Activated naive CD4-positive, alpha-beta T cell treated with anti-CD3 and anti-CD28 coated beads for 36 hours (primary cell): Measurements from ENCODE around the gene SIGLEC12. TPM values are rescaled to one million over a fixed set of nuclear protein-coding genes. Genes with fewer than 3 reads are reported as not detected.

Source experiments
- CTCF ChIA-PET: fragments of 350-600 bp; sonication (Branson Sonifier 250); formaldehyde crosslinking; loops from one replicate; lab custom pipeline; 2021; ENCODE audit warnings: antibody characterized with exemption; lab: Charles Lee
- DNase-seq: peaks from one replicate; pipeline ENCODE4 v3.0.0-alpha.2; 2020
- H3K27ac Mint-ChIP-seq: one replicate; pipeline ENCODE4 v1.8.0; 2021; ENCODE audit warnings: mild to moderate bottlenecking, mixed read lengths
- H3K27me3 Mint-ChIP-seq: one replicate; pipeline ENCODE4 v1.8.0; 2021; ENCODE audit warnings: low read depth, mixed read lengths
- H3K36me3 Mint-ChIP-seq: one replicate; pipeline ENCODE4 v1.8.0; 2021; ENCODE audit warnings: low read depth, mixed read lengths
- H3K4me1 Mint-ChIP-seq: one replicate; pipeline ENCODE4 v1.8.0; 2021; ENCODE audit warnings: low read depth, mixed read lengths
- H3K4me3 Mint-ChIP-seq: one replicate; pipeline ENCODE4 v1.8.0; 2021; ENCODE audit warnings: mild to moderate bottlenecking, moderate library complexity, mixed read lengths
- H3K9me3 Mint-ChIP-seq: one replicate; pipeline ENCODE4 v1.8.0; 2021; ENCODE audit warnings: mixed read lengths
- intact Hi-C: fragments of 100-400 bp; cut with micrococcal nuclease; formaldehyde crosslinking; loops from one replicate; pipeline ENCODE4 v1.15.1; 2023
- total RNA-seq, 2 experiments: library from RNA; stranded (reverse); gene quantifications; one replicate each; pipeline ENCODE4 v1.2.3, GENCODE V29; 2021

SIGLEC12 gene
- not detected for total RNA-seq

- H3K27me3 Mint-ChIP-seq, result no peaks in the 10 kb centered on the region
- H3K27ac Mint-ChIP-seq, result no peak within 1 kb of the TSS
- peaks cover 2% of the 10 kb centered on the region for H3K9me3 Mint-ChIP-seq
- no peaks in the 10 kb centered on the region for H3K36me3 Mint-ChIP-seq
- peaks cover 9% of the 10 kb centered on the region for H3K4me1 Mint-ChIP-seq
- CTCF ChIA-PET, result interaction anchor here (3.8 kb wide), 1 partner anchor 13 kb away, joined by 20 read pairs; no protein-coding TSS in a partner anchor
- peak; percentile 35 for DNase-seq
- intact Hi-C loops, result no loop called here
- H3K4me3 Mint-ChIP-seq, result no peak within 1 kb of the TSS
Observed at GRCh38 chr19:51501594-51502263, at the start of gene SIGLEC12. Gene SIGLEC12 (minus strand): TSS chr19:51501800. CDS start chr19:51501733, 67 bp downstream.

GRCh38 chr19:51550848-51551672 is 49.5 kb upstream of the SIGLEC12 start:
- Mint-ChIP-seq H3K4me1 (peaks cover 8% of the 10 kb centered on the region), H3K9me3 (peaks cover 2% of the 10 kb centered on the region), H3K27ac (no peak overlapping the region), H3K36me3 (no peaks in the 10 kb centered on the region), H3K4me3 (no peak overlapping the region), H3K27me3 (peaks cover 58% of the 10 kb centered on the region)
- CTCF ChIA-PET, result interaction anchor here (1.0 kb wide), 1 partner anchor 35 kb away, joined by 3 read pairs; no protein-coding TSS in a partner anchor
- intact Hi-C loops, result no loop called here
- no peak for DNase-seq

- intact Hi-C loops, result no loop called here
- H3K27ac Mint-ChIP-seq, result no peak overlapping the region
- H3K36me3 Mint-ChIP-seq, result no peaks in the 10 kb centered on the region
- H3K9me3 Mint-ChIP-seq, result peaks cover 2% of the 10 kb centered on the region
- peaks cover 57% of the 10 kb centered on the region for H3K27me3 Mint-ChIP-seq
- CTCF ChIA-PET, result interaction anchor here (1.0 to 1.4 kb wide), 2 partner anchors 34 to 77 kb away, joined by 3 read pairs; no protein-coding TSS in a partner anchor
- H3K4me3 Mint-ChIP-seq, result no peak overlapping the region
- H3K4me1 Mint-ChIP-seq, result peaks cover 8% of the 10 kb centered on the region
- no peak for DNase-seq
Observed at GRCh38 chr19:51549533-51550324, 48.1 kb upstream of the SIGLEC12 start.

DNA sequence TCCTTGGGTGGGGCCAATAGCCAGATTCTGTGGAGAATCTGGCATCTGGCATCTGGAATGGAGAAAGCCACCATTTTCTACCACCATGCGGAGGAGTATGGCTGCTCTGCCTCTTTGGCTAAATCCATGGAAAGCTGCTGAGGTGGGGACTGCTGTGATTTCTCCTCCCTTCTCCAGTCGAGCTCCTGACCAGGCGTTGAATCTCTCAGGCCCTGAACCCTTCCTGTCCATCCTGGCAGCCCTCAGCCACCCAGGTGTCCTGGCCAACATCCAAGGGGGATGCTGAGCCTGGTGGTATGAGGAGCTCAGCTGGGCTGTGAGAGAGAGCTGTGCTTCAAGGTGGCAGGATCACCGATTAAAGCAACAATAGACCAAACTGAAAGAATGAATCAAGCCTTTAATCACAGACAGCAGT is 47.3 kb upstream of the SIGLEC12 start:
- no peak for DNase-seq
- no peak overlapping the region for H3K27ac Mint-ChIP-seq

GRCh38 chr19:51548213-51548651 is 46.6 kb upstream of the SIGLEC12 start:
- Mint-ChIP-seq H3K4me1 (peaks cover 8% of the 10 kb centered on the region), H3K9me3 (peaks cover 2% of the 10 kb centered on the region), H3K4me3 (no peak overlapping the region), H3K27ac (no peak overlapping the region), H3K27me3 (peaks cover 57% of the 10 kb centered on the region), H3K36me3 (no peaks in the 10 kb centered on the region)
- DNase-seq, result no peak
- CTCF ChIA-PET, result interaction anchor here (1.0 to 1.4 kb wide), 3 partner anchors 76 to 127 kb away, joined by 3 to 5 read pairs (median 3); no protein-coding TSS in a partner anchor
- intact Hi-C loops, result no loop called here

More for the DNA sequence above, 47.3 kb upstream of the SIGLEC12 start:
- Mint-ChIP-seq H3K4me1 (peaks cover 8% of the 10 kb centered on the region), H3K27me3 (peaks cover 55% of the 10 kb centered on the region), H3K4me3 (no peak overlapping the region), H3K9me3 (peaks cover 2% of the 10 kb centered on the region), H3K36me3 (no peaks in the 10 kb centered on the region)
- CTCF ChIA-PET, result interaction anchor here (1.1 to 1.4 kb wide), 2 partner anchors 76 to 108 kb away, joined by 3 to 5 read pairs; no protein-coding TSS in a partner anchor
- intact Hi-C loops, result no loop called here

DNA sequence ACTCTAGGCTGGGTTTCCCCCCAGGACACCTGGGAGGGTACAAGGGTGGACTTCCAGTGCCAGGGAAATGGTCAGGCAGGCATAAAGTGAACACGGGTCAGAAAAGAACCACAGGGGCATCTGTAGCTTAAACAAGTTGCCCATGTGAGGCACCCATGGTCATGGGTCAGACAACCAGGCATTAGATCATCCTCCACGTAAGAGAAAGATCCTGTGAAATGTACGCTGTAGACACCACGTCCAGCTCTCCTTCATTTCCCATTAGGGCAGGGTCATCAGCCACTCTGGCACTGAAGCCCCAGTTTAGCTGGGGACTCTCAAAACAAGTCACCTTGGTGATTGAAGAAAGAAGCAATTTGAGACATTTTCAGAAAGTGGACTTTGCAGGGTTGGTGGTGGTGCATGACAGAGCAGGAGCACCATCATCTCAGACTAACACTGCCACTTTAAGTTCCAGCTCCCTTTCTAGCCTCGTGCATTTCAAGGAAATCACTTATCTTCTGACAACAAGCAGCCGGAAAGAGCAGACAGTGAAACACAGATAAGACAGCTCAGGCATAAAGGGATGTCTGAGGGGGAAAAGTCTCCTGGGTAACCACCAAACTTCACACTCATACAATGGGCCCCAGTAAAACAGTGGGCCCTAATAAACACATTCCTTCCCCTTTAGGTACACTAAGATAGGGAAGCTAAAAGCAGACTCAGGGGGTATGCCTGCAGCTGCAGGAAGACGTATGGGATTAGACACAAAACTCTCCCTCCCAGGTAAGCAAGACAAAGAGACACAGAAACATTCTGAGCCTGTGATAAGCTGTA is 46.0 kb upstream of the SIGLEC12 start:
- H3K4me1 Mint-ChIP-seq, result peaks cover 8% of the 10 kb centered on the region
- no peak overlapping the region for H3K4me3 Mint-ChIP-seq
- H3K36me3 Mint-ChIP-seq, result no peaks in the 10 kb centered on the region
- no peak for DNase-seq
- intact Hi-C loops, result no loop called here
- peaks cover 52% of the 10 kb centered on the region for H3K27me3 Mint-ChIP-seq
- H3K27ac Mint-ChIP-seq, result no peak overlapping the region
- CTCF ChIA-PET, result interaction anchor here (1.0 to 1.1 kb wide), 2 partner anchors 109 to 126 kb away, joined by 3 to 5 read pairs; no protein-coding TSS in a partner anchor
- peaks cover under 1% of the 10 kb centered on the region for H3K9me3 Mint-ChIP-seq

DNA sequence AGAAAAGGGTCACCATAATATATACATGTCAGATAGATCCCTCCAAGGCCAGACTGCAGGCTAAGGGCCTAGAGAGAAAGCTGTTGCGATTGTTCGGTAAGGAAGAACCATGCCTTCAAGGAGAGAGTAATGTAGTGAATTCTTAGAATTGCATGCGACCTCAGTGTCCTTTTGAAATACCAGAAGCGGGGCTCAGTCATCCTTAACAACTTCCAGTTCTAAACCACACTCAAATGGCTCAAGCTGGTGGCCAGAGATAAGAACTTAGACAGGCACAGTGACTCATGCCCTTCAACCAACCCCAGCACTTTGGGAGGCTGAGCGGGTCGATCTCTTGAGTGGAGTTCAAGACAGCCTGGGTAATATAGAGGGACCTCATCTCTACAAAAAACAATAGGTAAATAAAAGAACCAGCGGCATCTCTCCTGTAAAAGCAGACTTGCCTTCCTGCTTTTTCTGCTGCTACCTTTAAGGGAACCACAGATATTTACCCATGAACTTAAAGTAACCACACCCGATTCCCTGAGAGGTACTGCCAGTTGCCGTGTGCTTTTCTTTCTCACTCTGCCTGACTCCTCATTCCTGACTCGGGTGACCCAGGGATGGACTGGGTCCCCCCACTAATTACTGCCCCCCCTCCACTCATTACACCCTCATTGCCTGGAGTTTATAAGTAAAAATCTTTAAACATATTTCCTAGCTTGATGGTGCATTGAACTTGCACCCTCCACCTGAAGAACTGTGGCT is 45.2 kb upstream of the SIGLEC12 start:
- Mint-ChIP-seq H3K4me1 (peaks cover 8% of the 10 kb centered on the region), H3K4me3 (no peak overlapping the region), H3K9me3 (no peaks in the 10 kb centered on the region), H3K27me3 (peaks cover 53% of the 10 kb centered on the region), H3K36me3 (no peaks in the 10 kb centered on the region), H3K27ac (no peak overlapping the region)
- no peak for DNase-seq
- intact Hi-C loops, result no loop called here
- CTCF ChIA-PET, result interaction anchor here (0.7 kb wide), 1 partner anchor 110 kb away, joined by 6 read pairs; no protein-coding TSS in a partner anchor

DNA sequence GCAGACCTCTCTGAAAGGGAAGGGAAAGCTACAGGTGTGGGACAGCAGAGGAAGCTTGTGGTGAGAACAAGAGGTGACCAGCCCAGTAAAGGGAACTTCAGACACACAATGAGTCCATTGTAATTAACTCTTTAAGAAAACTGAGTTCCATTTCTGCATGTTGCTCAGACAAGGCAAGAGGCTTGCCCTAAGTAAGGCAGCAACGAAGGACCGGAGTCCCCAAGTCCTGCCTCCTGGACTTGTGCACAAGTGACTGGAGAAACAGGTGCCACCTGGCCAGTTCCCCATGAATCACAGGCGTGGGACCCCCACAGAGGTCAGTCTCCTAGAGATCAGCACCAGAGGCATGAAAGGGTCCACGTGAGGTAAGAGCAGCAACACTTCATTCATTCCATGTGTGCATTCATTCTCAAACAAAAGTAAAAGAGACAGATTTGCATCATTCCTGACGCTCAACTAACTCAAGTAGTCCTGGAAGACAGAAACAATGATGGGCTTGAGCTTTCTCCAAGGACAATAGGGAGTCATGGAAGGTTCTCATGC is 44.6 kb upstream of the SIGLEC12 start:
- CTCF ChIA-PET, result interaction anchor here (0.7 kb wide), 1 partner anchor 111 kb away, joined by 6 read pairs; no protein-coding TSS in a partner anchor
- no peak overlapping the region for H3K27ac Mint-ChIP-seq
- no peak overlapping the region for H3K4me3 Mint-ChIP-seq

DNA sequence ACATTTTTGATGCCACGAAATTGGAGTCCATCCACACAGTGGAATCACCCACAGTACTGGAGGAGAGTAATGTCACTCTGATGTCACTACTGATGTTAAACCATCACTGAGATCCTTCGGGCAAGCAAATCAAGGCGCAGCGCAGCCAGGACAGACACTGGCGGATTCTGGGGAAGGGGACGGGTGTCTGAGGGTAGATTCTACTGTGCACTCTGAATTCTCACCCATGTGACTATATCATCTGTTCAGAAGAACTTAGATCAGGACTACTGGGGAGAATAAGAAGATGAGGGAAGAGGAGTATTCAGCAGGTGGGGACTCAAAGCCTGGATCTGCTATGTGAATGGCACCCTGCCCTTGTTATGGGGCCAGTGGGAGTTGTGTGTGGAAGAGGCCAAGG is 42.4 kb upstream of the SIGLEC12 start:
- Mint-ChIP-seq H3K27me3 (peaks cover 43% of the 10 kb centered on the region), H3K27ac (no peak overlapping the region), H3K4me1 (peaks cover 2% of the 10 kb centered on the region), H3K9me3 (no peaks in the 10 kb centered on the region), H3K4me3 (no peak overlapping the region), H3K36me3 (no peaks in the 10 kb centered on the region)
- no peak for DNase-seq
- intact Hi-C loops, result no loop called here
- CTCF ChIA-PET, result no interaction called here

More for the DNA sequence above, 44.6 kb upstream of the SIGLEC12 start:
- Mint-ChIP-seq H3K27me3 (peaks cover 52% of the 10 kb centered on the region), H3K4me1 (peaks cover 2% of the 10 kb centered on the region), H3K9me3 (no peaks in the 10 kb centered on the region), H3K36me3 (no peaks in the 10 kb centered on the region)
- DNase-seq, result no peak
- intact Hi-C loops, result no loop called here

DNA sequence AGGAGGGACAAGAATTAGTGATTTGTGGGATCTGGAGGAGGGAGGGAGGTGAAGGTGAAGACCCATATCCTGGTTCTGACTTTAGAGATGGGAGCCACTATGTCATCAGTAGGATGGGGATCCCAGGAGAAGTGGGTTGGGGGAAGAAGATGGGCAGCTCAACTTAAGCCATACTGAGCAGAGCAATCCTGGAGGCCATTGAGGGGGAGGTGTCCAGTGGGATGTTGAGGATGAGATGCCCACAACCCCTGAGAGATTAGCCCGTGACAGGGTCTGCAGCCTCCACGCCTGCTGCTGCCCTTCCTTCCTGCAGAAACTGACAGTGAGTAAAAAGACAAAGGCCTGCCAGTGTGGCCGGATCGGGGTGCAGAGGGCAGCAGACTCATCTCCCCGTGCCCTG is 41.1 kb upstream of the SIGLEC12 start:
- no peaks in the 10 kb centered on the region for H3K36me3 Mint-ChIP-seq
- H3K4me1 Mint-ChIP-seq, result peaks cover 2% of the 10 kb centered on the region
- H3K9me3 Mint-ChIP-seq, result no peaks in the 10 kb centered on the region
- CTCF ChIA-PET, result no interaction called here
- no peak overlapping the region for H3K4me3 Mint-ChIP-seq
- H3K27ac Mint-ChIP-seq, result no peak overlapping the region
- H3K27me3 Mint-ChIP-seq, result peaks cover 46% of the 10 kb centered on the region
- DNase-seq, result no peak
- intact Hi-C loops, result no loop called here
